Neural progenitor cell (in vitro differentiated cells): ENCODE measurements around the gene TMEM119.

Experiments used
- EZH2phosphoT487 ChIP-seq: fragments of 200-600 bp; sonication (generic); IDR thresholded peaks from 2 replicates; pipeline ENCODE4 v1.6.1; 2017; ENCODE audit warnings: antibody characterized with exemption
- TF ChIP-seq, protein P1 (sequence below): fragments of 200-600 bp; sonication (generic); IDR thresholded peaks from 2 replicates; pipeline ENCODE4 v1.5.1; 2017; ENCODE audit warnings: antibody characterized with exemption, mild to moderate bottlenecking

DNA sequence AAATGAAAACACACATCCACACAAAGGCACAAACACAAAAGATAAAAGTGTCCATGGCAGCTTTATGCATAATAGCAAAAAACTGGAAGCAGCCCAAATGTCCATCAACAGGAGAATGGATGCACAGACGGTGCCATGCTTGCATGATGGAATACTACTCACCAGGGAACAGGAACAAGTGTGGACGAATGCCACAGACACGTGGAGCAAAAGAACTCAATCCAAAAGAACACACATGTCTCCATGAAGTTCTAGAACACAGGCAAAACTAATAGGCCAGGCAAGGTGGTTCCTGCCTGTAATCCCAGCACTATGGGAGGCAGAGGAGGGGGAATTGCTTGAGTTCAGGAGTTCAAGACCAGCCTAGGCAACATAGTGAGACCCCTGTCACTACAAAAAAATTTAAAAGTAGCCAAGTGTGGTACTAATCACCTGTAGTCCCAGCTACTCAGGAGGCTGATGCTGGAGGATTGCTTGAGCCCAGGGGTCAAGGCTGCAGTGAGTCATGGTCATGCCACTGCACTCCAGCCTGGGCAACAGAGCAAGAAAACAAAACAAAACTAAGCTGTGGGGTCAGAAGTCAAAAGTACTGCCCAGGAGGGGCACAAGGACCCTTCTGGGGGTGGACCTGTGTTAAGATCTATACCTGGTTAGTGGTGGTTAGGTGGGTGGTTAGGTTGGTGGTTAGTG, 7.3 kb upstream of the TMEM119 start:
- TF ChIP-seq, protein P1, sequence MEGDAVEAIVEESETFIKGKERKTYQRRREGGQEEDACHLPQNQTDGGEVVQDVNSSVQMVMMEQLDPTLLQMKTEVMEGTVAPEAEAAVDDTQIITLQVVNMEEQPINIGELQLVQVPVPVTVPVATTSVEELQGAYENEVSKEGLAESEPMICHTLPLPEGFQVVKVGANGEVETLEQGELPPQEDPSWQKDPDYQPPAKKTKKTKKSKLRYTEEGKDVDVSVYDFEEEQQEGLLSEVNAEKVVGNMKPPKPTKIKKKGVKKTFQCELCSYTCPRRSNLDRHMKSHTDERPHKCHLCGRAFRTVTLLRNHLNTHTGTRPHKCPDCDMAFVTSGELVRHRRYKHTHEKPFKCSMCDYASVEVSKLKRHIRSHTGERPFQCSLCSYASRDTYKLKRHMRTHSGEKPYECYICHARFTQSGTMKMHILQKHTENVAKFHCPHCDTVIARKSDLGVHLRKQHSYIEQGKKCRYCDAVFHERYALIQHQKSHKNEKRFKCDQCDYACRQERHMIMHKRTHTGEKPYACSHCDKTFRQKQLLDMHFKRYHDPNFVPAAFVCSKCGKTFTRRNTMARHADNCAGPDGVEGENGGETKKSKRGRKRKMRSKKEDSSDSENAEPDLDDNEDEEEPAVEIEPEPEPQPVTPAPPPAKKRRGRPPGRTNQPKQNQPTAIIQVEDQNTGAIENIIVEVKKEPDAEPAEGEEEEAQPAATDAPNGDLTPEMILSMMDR, result no peak
- no peak for TF ChIP-seq EZH2phosphoT487
